Nephron (organoid): ENCODE results near the gene GPC5.
"Not testable (repeated sequence)": the region's sequence is repeated elsewhere in the genome, so short reads cannot be mapped to it uniquely, and the experiment has no call there.

Experiments used
- H3K27ac Mint-ChIP-seq, 3 experiments: 2 replicates each; pipeline ENCODE4 v1.8.0; 2020; ENCODE audit warnings: mixed read lengths in 3 of 3, mild to moderate bottlenecking in 2 of 3, moderate library complexity in 1 of 3
- H3K27me3 Mint-ChIP-seq: 2 replicates; pipeline ENCODE4 v1.8.0; 2021; ENCODE audit warnings: low read depth, mild to moderate bottlenecking, moderate library complexity, mixed read lengths
- H3K36me3 Mint-ChIP-seq: 2 replicates; pipeline ENCODE4 v1.8.0; 2020; ENCODE audit warnings: low read depth, mixed read lengths
- H3K4me1 Mint-ChIP-seq: 2 replicates; pipeline ENCODE4 v1.8.0; 2020; ENCODE audit warnings: mixed read lengths
- H3K4me3 Mint-ChIP-seq, 3 experiments: 2 replicates each; pipeline ENCODE4 v1.8.0; 2020; ENCODE audit warnings: mild to moderate bottlenecking in 3 of 3, mixed read lengths in 3 of 3, moderate library complexity in 2 of 3
- H3K9me3 Mint-ChIP-seq: 2 replicates; pipeline ENCODE4 v1.8.0; 2020; ENCODE audit warnings: mixed read lengths
- TF ChIP-seq, protein P1 (sequence below), 3 experiments: fragments of 200-600 bp; sonication (generic); IDR thresholded peaks; one replicate each; pipeline ENCODE4 v1.5.0; 2021; ENCODE audit warnings: antibody characterized with exemption in 3 of 3; ENCODE audit not compliant: unreplicated experiment in 3 of 3

GPC5 gene

DNA sequence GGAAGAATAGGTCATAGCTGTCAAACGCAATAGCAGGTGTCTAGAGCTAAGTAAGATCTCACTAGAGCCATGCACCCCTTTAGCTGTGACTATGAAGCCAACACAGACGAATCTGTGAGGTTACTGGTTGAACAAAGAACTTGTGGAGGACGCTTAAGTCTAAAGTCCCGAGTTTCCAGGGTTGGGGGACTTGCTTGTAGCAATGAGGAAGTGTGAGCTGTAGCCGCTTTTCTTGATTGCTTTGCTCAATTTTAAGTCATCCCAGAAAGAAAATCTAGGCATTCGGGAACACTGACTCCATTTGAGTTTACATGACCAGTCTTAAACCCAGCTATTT is 1.6 kb downstream of the GPC5 start:
- TF ChIP-seq, protein P1, sequence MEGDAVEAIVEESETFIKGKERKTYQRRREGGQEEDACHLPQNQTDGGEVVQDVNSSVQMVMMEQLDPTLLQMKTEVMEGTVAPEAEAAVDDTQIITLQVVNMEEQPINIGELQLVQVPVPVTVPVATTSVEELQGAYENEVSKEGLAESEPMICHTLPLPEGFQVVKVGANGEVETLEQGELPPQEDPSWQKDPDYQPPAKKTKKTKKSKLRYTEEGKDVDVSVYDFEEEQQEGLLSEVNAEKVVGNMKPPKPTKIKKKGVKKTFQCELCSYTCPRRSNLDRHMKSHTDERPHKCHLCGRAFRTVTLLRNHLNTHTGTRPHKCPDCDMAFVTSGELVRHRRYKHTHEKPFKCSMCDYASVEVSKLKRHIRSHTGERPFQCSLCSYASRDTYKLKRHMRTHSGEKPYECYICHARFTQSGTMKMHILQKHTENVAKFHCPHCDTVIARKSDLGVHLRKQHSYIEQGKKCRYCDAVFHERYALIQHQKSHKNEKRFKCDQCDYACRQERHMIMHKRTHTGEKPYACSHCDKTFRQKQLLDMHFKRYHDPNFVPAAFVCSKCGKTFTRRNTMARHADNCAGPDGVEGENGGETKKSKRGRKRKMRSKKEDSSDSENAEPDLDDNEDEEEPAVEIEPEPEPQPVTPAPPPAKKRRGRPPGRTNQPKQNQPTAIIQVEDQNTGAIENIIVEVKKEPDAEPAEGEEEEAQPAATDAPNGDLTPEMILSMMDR (IDR thresholded peaks at IDR 0.05; ENCODE audit: unreplicated experiment in 3 of 3), result no peak
- peaks cover 81% of the 10 kb centered on the region for H3K27me3 Mint-ChIP-seq
- H3K27ac Mint-ChIP-seq, result no peak overlapping the region
- H3K4me3 Mint-ChIP-seq, result peak overlapping the region; percentile 79 to 91 (median 81)
- no peaks in the 10 kb centered on the region for H3K9me3 Mint-ChIP-seq
- H3K4me1 Mint-ChIP-seq, result no peaks in the 10 kb centered on the region
- H3K36me3 Mint-ChIP-seq, result no peaks in the 10 kb centered on the region

GRCh38 chr13:91400671-91401070 is 2.2 kb downstream of the GPC5 start:
- Mint-ChIP-seq H3K27ac (no peak overlapping the region), H3K4me3 (peak overlapping the region; percentile 69 to 91 (median 76)), H3K9me3 (no peaks in the 10 kb centered on the region), H3K4me1 (no peaks in the 10 kb centered on the region), H3K36me3 (no peaks in the 10 kb centered on the region), H3K27me3 (peaks cover 75% of the 10 kb centered on the region)
- TF ChIP-seq, protein P1 (IDR thresholded peaks at IDR 0.05; ENCODE audit: unreplicated experiment in 3 of 3), result no peak

GRCh38 chr13:91401920-91402319 is 3.5 kb downstream of the GPC5 start:
- peaks cover 65% of the 10 kb centered on the region for H3K27me3 Mint-ChIP-seq
- peaks cover 4% of the 10 kb centered on the region for H3K36me3 Mint-ChIP-seq
- no peak overlapping the region for H3K27ac Mint-ChIP-seq
- TF ChIP-seq, protein P1 (IDR thresholded peaks at IDR 0.05; ENCODE audit: unreplicated experiment in 3 of 3), result no peak
- H3K4me1 Mint-ChIP-seq, result no peaks in the 10 kb centered on the region
- peak overlapping the region in 1 of 3 experiments; percentile 22 for H3K4me3 Mint-ChIP-seq
- peaks cover 3% of the 10 kb centered on the region for H3K9me3 Mint-ChIP-seq

DNA sequence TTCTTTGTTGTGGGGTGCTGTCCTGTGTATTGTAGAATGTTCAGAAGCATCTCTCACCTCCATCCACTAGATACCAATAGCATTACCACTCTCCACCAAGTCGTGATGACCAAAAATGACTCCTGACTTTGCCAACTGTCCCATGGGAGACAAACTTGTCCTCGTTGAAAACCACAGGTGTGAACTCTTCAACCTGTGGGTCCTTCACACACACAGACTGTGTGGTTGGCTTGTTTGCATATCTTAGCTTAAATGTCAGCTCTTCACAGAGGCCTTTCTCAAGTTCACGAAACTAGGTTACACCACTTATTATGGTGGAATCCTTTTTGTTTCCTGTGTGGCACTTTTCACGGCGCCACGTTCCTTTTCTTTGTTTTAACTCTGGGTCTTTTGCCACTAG is 6.8 kb downstream of the GPC5 start:
- Mint-ChIP-seq H3K27ac (no peak overlapping the region), H3K4me1 (no peaks in the 10 kb centered on the region), H3K9me3 (peaks cover 3% of the 10 kb centered on the region), H3K27me3 (peaks cover 33% of the 10 kb centered on the region), H3K4me3 (no peak overlapping the region), H3K36me3 (peaks cover 4% of the 10 kb centered on the region)
- TF ChIP-seq, protein P1 (IDR thresholded peaks at IDR 0.05; ENCODE audit: unreplicated experiment in 3 of 3), result no peak

GRCh38 chr13:91406619-91407018 is 8.2 kb downstream of the GPC5 start:
- Mint-ChIP-seq H3K27me3 (peaks cover 19% of the 10 kb centered on the region), H3K4me3 (no peak overlapping the region), H3K27ac (no peak overlapping the region), H3K36me3 (peaks cover 4% of the 10 kb centered on the region), H3K4me1 (no peaks in the 10 kb centered on the region), H3K9me3 (peaks cover 3% of the 10 kb centered on the region)
- TF ChIP-seq, protein P1 (IDR thresholded peaks at IDR 0.05; ENCODE audit: unreplicated experiment in 3 of 3), result peak in 1 of 3 experiments; percentile 12

GRCh38 chr13:91408971-91409370 is 10.6 kb downstream of the GPC5 start:
- no peaks in the 10 kb centered on the region for H3K4me1 Mint-ChIP-seq
- H3K4me3 Mint-ChIP-seq, result no peak overlapping the region
- peaks cover 4% of the 10 kb centered on the region for H3K36me3 Mint-ChIP-seq
- H3K9me3 Mint-ChIP-seq, result peaks cover 3% of the 10 kb centered on the region
- peaks cover 4% of the 10 kb centered on the region for H3K27me3 Mint-ChIP-seq
- TF ChIP-seq, protein P1 (IDR thresholded peaks at IDR 0.05; ENCODE audit: unreplicated experiment in 3 of 3), result no peak
- H3K27ac Mint-ChIP-seq, result no peak overlapping the region

DNA sequence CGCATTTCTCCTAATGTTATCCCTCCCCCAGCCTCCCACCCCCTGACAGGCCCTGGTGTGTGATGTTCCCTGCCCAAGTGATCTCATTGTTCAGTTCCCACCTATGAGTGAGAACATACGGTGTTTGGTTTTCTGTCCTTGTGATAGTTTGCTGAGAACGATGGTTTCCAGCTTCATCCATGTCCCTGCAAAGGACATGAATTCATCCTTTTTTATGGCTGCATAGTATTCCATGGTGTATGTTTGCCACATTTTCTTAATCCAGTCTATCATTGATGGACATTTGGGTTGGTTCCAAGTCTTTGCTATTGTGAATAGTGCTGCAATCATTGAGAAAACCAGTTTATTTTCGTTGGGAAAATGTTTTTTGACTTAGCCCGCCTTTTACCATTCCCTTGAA is 18.2 kb downstream of the GPC5 start:
- not testable (repeated sequence) for H3K36me3 Mint-ChIP-seq, H3K4me1 Mint-ChIP-seq, H3K9me3 Mint-ChIP-seq, H3K27ac Mint-ChIP-seq, H3K4me3 Mint-ChIP-seq, H3K27me3 Mint-ChIP-seq
